NCI-H128 (cell line): ENCODE data around the gene HRAS.
"Not testable (repeated sequence)": the region's sequence is repeated elsewhere in the genome, so short reads cannot be mapped to it uniquely, and the experiment has no call there.

Source experiments
- DNase-seq: peaks from one replicate; lab custom pipeline; 2025; ENCODE audit not compliant: unreplicated experiment; lab: John Stamatoyannopoulos, UW

The HRAS gene

DNA sequence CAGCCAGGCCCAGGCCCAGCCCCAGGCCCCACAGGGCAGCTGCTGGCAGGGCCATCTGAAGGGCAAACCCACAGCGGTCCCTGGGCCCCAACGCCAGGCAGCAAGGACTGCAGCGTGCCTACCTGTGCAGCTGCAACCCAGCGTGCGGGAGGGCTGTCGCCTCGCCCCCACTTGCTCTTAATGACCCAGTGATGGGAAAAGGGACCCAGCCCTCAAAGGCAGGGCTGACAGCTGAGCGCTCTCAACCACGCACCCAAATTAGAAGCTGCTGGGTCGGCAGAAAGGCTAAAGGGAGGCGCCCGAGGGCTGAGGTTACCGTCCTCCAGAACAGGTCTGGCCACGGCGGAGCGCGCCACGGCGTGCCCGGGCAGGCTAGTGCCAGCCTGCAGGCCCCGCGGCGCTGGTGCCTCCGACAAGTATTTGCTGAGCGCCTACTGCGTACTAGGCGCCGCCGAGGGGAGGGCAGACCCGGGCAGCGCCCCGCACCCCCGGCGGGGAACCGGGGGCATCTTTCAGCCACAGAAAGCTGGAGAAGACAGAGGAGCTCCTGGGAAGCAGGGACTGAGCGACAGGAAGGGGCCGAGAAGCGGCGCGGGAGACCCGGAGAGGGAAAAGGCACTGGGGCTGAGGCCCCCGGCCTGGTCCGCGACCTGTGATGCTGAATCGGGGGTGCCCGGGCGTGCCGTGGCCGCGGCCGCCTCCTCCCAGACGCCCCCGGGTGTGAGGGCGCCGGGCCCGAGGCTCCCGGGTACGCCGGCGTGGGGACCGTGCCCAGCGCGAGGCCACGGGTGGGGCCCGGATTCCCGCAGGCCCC, 773 bp downstream of the HRAS start:
- no peak for DNase-seq

DNA sequence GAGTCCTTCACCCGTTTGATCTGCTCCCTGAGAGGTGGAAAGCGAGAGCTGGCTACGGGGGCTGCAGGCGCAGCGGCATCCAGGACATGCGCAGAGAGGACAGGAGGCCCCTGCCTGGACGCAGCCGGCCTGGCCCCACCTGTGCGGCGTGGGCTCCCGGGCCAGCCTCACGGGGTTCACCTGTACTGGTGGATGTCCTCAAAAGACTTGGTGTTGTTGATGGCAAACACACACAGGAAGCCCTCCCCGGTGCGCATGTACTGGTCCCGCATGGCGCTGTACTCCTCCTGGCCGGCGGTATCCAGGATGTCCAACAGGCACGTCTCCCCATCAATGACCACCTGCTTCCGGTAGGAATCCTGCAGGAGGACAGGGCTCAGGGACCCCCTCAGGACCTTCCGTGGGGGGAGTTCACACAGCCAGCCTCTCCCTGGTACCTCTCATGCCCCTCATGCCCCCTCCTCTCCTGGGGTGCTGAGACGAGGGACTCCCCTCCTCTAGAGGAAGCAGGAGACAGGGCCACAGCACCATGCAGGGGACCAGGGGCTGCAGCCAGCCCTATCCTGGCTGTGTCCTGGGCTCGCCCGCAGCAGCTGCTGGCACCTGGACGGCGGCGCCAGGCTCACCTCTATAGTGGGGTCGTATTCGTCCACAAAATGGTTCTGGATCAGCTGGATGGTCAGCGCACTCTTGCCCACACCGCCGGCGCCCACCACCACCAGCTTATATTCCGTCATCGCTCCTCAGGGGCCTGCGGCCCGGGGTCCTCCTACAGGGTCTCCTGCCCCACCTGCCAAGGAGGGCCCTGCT, 1.6 kb downstream of the HRAS start:
- no peak for DNase-seq

DNA sequence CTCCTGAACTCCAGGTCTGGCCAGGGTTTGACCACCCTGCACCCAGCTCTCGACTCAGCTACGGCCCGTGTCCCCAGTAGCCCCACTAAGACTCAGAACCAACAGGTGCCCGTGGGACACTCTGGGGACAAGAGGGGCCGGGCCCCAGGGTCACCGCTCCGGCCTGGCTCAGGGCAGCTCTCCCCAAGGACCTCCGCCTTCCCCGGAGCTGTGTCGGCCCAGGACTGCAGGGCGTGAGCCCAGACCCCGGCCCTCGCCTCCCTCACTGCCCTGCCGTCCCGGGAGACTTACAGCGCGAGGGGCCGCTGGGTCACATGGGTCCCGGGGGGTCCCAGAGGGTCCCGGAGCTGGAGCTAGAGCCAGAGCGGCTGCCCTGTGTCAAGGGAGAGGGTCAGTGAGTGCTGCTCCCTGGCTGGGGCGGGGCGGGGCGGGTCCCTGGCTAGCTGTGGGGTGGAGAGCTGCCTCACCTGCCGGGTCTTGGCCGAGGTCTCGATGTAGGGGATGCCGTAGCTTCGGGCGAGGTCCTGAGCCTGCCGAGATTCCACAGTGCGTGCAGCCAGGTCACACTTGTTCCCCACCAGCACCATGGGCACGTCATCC, 2.3 kb downstream of the HRAS start:
- DNase-seq: no peak

DNA sequence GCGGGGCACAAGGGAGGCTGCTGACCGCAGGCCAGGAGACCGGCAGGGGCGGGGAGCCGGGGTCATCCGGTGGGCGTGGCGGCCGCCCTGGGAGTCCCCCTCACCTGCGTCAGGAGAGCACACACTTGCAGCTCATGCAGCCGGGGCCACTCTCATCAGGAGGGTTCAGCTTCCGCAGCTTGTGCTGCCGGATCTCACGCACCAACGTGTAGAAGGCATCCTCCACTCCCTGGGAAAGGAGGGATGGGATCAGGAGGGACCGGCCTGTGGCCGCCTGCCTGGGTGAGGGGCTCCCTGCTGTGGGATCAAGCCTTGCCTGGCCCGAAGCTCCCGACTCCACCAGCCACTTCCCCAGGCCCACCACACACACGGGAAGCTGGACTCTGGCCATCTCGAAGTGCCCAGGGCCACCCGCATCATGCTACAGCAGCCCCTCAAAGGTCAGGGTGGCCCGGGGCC, 2.8 kb downstream of the HRAS start:
- DNase-seq: no peak

DNA sequence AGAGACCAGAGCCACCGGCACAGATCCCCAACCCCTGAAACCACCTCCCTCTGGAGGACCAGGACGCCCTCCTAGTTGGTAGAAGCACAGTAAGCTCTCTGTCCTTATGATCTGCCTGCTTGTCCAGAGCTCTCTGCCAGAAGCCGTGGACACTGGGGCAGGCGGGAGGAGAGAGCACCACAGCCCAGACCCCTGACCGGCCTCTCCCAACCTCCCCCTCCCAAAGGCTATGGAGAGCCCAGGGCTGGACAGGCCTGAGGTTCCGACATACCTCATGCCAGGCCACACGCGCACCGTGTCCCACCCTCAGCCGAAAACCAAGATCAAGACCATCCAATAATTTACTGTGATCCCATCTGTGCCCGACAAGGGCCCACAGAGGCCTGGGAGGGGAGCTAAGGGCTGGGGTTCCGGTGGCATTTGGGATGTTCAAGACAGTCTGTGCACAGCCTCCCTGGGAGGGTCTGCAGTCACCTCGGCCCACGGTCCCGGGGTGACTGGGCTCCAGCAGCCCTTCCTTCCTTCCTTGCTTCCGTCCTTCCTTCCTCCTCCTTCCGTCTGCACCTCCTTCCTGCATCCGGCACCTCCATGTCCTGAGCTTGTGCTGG, 3.4 kb downstream of the HRAS start:
- DNase-seq: no peak

DNA sequence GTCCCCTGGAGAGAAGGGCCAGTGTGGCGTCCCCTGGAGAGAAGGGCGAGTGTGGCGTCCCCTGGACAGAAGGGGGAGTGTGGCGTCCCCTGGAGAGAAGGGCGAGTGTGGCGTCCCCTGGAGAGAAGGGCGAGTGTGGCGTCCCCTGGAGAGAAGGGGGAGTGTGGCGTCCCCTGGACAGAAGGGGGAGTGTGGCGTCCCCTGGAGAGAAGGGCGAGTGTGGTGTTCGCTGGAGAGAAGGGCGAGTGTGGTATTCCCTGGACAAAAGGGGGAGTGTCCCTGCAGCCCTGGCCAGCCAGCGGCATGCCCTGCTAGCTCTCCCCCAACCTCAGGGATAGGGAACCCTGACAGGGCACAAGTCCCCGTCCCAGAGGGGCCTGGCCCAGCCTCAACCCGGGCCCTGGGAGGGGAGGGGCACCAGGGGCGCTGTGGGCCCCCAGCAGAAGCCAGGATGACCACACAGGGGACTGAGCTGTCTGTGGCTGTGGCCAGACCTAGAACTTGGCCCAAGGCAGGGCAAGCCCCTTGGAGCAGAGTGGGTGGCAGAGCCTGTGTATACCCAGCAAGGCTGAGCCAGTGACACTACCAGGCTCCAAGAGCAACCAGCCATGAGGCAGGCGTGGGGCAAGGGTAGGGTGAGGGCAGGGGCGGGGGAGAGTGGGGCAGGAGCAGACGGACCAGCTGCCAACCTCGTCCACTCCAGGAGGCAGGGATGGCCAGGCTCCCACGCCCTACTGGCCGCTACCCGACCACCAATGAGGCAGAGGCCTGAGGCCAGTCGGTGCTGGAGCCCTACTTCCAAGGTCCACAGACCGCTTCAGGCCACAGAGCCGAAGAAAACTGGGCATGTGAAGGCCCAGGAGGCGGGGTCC, 4.2 kb downstream of the HRAS start:
- DNase-seq: no peak

DNA sequence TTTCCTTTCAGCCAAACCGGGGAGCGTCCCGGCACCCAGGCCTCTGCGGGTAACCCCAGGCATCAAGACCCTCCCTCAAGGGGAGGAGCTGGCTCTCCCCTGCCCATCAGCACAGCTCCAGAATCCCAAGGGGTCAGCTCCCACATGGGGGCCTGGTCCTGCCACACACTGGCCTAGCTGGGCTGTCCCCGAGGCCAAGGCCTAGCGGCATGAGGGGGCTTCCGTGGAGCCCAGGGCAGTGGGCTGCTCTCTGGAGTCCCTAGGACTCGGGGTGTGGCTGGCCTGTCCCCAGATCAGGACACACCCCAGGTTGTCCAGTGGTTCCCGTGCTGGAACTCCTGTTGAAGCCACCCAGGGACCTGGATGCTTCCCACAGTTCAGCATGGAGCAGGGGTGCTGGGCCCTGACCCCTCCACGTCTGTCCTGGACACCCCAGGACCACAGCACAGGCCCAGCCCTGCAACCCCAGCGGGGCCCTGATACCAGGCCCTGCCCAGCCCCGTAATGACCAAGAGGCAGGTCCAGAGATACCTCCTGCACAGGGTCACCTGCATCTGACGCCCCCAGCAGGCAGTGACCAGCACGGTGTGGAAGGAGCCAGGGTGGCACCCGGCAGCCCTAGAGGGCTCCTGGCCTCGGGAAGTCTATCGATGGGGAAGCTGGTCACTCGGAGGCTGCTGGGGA, 5.5 kb downstream of the HRAS start:
- DNase-seq: no peak

DNA sequence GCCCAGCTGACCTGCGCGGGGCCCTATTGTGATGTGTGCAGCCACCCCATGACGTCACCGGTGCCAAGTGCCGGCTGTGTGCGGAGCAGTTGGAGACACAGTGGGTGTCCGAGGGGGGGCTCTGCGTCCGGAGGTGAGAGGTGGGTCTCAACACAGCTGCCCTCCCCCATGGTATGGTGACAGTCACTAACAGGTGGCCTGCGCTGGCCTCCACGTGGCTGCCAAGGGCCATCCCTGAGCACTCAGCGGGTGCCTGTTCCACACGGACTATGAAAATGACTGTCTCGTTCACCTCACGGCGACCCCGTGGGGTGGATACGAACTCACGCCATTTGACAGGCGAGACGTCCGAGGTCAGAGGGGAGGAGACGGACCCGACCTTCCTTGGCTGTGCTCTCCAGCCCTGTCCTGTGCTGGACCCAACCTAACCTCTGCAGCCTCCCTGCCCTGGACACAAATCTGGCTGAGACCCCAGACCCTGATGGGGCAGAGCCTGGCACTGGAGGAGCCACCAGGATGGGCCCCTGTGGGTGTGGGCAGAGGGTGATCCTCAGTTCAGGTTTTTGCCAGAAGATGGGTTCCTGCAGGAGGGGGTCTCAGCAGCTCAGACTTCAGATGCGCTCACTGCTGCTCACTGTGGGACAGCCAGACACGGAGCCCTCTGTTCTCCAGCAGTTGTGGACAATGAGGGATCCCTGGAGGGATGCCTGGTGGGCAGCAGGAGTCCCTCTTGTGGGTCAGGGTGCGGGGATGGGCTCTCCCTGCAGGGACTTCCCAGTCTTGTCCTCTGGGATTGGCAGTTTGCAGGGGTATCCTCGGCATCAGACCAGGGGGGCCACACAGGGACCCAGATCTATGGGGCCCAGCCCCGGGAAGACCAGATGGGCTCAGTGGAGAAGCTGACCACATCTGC, 6.3 kb downstream of the HRAS start:
- no peak for DNase-seq

DNA sequence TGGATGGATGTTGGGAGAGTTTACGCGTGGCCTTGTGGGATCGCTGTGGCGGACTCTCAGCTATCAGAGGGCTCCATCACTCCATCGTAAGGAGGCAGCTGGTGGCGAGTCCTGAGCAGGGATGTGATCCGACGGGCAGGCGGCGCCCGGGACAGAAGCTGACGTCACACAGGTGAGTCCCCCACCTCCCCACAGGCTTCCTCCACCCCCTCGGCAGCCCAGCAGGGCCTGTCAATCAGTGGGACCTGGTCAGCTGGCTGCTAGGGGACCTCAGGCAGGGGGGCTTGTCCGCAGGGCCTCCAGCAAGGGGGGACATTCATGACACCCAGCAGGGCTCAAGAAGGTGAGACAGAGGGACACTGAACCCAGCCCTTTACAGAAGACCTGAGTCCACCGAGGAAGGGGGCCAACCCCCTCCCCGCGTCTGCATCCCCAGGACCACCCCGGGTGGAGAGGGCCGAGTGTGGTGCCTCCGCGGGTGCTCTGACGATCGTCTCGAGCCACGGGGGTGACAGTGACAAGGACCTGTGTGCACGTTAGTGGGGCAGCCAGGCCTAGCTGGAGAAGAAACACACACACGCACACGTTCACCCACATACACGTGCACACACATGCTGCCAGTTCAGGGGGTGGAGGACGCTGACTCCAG, 7.1 kb downstream of the HRAS start:
- no peak for DNase-seq

DNA sequence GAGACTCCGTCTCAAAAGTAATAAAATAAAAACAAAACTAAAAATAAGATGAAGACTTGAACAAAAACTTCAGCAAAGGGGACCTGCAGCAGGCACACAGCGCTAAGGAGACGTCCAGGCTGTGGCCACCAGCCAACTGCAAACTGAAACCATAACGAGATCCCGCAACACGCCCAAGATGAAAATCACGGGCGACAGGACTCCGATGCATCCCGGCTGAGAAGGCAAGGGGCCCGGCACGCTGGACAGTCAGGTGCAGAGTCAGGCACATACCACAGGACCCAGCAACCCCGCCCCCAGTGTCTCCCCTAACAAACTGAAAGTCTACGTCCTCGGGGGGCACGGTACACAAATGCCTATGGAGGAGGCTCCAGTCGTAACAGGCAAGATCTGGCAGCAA, 9.2 kb downstream of the HRAS start:
- no peak for DNase-seq

DNA sequence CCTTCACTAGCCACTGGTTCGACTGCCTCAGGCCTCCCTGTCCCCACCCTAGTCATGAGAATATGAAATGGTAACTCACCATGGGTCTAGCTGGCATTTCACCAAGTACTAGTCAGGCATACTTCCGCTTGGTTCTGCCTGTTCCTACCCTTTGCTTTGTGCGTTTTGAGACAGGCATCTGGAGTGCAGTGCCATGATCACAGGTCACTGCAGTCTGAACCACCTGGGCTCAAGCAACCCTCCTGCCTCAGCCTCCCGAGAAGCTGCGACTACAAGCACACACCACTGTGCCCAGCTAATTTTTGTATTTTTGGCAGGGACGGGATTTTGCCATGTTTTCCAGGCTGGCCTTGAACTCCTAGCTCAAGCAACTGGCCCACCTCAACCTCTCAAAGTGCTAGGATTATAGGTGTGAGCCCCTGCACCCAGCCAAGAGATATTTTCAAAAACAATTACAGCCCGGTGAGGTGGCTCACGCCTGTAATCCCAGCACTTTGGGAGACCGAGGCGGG, 14.1 kb downstream of the HRAS start:
- no peak for DNase-seq

DNA sequence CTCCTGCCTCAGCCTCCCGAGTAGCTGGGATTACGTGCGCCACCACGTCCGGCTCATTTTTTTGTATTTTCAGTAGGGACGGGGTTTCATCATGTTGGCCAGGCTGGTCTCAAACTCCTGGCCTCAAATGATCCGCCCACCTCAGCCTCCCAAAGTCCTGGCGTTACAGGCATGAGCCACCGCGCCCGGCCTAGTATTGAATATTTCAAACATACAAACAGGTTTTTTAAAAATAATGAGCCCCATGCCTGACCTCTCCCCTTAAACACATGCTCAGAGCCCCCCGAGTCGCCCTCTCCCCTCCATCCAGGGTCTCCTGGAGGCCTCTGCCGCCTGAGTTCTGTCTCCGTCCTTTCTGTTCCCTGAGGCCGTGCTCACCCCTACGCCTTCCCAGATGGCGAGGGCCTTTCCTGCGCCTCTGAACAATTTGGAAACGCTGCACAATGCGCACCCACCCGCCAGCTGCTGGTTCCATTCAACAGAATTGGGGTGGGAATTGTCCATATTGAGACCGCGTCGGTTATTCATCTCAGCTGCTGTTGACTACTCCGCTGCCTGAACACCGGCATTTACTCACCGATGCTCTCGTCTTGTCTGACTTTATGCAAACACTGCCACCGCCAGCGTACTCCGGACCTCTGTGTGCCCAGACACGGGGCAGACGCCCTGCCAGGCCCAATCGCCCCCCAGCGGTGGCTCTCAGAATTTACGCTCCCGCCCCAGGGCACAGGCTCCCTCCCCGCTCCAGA, 14.8 kb downstream of the HRAS start:
- no peak for DNase-seq

DNA sequence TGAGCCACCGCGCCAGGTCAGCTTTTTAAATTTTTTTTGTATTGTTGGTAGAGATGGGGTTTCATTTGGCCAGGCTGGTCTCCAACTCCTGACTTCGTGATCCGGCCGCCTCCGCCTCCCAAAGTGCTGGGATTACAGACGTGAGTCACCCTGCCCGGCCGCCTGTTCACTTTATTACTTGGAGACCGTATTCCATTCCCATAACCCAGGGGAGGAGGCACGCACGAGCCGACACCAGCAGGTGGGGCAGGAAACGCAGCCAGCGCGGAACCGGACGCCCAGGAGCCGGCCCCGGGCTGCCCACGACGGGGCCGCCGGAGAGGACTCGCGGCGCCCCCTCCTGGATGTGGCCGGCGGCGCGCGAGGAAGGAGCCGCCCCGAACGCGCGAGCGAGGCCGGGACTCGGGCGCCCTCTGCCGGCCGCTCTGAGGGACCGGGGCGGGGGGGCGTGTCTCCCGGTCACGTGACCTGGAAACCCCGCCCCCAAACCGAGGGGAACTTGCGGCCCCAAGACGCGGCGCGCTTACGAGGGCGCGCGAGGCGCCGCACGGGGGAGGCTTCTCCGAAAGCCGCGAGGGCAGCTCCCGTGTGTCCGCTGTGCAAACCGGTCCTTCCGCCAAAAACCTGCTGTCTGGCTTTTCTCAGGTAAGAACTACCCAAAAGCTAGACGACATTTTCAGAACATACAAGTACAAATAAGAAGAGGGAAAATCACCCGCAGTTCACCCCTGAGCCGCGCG, 16.7 kb downstream of the HRAS start:
- DNase-seq: no peak

DNA sequence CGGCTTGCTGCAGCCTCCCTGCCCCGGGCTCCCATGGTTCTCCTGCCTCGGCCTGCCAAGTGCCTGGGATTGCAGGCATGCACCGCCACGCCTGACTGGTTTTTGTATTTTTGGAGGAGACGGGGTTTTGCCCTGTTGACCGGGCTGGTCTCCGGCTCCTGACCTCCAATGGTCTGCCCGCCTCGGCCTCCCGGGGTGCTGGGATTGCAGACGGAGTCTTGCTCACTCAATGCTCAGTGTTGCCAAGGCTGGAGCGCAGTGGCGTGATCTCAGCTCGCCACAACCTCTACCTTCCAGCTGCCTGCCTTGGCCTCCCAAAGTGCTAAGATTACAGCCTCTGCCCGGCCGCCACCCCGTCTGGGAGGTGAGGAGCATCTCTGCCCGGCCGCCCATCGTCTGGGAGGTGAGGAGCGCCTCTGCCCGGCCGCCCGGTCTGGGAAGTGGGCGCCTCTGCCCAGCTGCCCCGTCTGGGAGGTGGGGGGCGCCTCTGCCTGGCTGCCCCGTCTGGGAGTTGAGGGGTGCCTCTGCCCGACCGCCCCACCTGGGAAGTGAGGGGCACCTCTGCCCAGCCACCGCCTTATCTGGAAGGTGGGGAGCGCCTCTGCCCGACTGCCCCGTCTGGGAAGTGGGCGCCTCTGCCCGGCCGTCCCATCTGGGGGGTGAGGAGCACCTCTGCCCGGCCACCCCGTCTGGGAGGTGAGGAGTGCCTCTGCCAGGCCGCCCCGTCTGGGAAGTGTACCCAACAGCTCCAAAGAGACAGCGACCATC, 18.3 kb downstream of the HRAS start:
- DNase-seq: not testable (repeated sequence)

DNA sequence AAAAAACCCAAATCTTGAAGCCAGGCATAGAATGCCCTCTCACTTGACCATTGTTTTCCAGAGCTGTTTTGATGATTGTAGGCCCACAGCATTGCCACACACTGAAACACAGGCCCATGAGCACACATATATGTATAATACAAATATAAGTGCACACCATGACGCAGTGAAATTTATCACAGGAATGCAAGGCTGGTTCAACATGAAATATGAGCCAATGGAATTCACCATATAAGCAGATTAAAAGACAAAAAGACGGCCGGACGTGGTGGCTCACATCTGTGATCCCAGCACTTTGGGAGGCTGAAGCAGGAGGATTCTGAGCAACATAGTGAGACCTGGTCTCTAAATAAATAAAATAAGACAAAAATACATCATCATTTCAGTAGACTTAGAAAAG, 19.0 kb downstream of the HRAS start:
- no peak for DNase-seq

DNA sequence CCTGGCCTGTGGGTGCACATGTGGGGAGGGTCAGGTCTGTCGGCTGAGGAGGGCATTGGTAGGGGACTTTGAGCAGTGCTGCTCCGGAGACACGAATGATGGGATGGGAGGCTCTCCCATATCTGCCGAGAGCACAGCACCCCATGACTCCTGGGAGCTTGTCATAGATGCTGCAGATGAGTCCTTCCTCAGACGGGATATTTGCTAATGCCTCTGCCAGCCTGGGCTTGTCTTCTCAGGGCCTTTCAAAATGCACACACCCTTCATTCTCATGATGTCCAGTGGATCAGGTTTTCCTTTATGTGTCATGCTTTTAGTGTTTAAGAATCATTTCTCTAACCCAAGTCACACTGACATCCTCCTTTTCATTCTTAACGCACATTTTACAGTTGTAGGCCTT, 20.2 kb downstream of the HRAS start:
- no peak for DNase-seq
